ENCODE measurements around the gene SOCS1.
A peak's percentile ranks its signal among the peaks of the same experiment; 100 is the strongest.
"Not testable (repeated sequence)": the region's sequence is repeated elsewhere in the genome, so short reads cannot be mapped to it uniquely, and the experiment has no call there.

The SOCS1 gene

GRCh38 chr16:11292076-11292748, 36.2 kb upstream of the SOCS1 start:
- H3K4me3 Mint-ChIP-seq = no peak overlapping the region
- no peaks in the 10 kb centered on the region for H3K36me3 Mint-ChIP-seq
- DNase-seq (ENCODE audit: low spot score in 2 of 2) = no peak
- peaks cover 3% of the 10 kb centered on the region for H3K27me3 Mint-ChIP-seq
- no peak overlapping the region for H3K27ac Mint-ChIP-seq
- H3K9me3 Mint-ChIP-seq = no peaks in the 10 kb centered on the region
- ATAC-seq (ENCODE audit: low read depth) = no peak
- peaks cover 24% of the 10 kb centered on the region for H3K4me1 Mint-ChIP-seq

GRCh38 chr16:11291091-11291703, 35.2 kb upstream of the SOCS1 start:
- Mint-ChIP-seq H3K9me3 (no peaks in the 10 kb centered on the region), H3K27me3 (peaks cover 3% of the 10 kb centered on the region), H3K27ac (no peak overlapping the region), H3K4me3 (no peak overlapping the region), H3K36me3 (no peaks in the 10 kb centered on the region), H3K4me1 (peaks cover 24% of the 10 kb centered on the region)
- ATAC-seq (ENCODE audit: low read depth) (no peak), DNase-seq (ENCODE audit: low spot score in 2 of 2) (no peak)

- no peaks in the 10 kb centered on the region for H3K36me3 Mint-ChIP-seq
- no peak overlapping the region for H3K27ac Mint-ChIP-seq
- H3K9me3 Mint-ChIP-seq = no peaks in the 10 kb centered on the region
- H3K4me3 Mint-ChIP-seq = no peak overlapping the region
- no peak for DNase-seq (ENCODE audit: low spot score in 2 of 2)
- peaks cover 30% of the 10 kb centered on the region for H3K4me1 Mint-ChIP-seq
- ATAC-seq (ENCODE audit: low read depth) = no peak
- H3K27me3 Mint-ChIP-seq = peaks cover 3% of the 10 kb centered on the region
These were observed 34.3 kb upstream of the SOCS1 start for GRCh38 chr16:11290102-11290893.

- not testable (repeated sequence) for H3K27ac Mint-ChIP-seq; ATAC-seq (ENCODE audit: low read depth); H3K27me3 Mint-ChIP-seq; H3K4me3 Mint-ChIP-seq; H3K36me3 Mint-ChIP-seq; H3K9me3 Mint-ChIP-seq; DNase-seq (ENCODE audit: low spot score in 2 of 2)
- H3K4me1 Mint-ChIP-seq = peaks cover 28% of the 10 kb centered on the region
These were observed 33.7 kb upstream of the SOCS1 start for GRCh38 chr16:11289696-11290095.

- Mint-ChIP-seq H3K4me3 (no peak overlapping the region), H3K9me3 (no peaks in the 10 kb centered on the region), H3K27ac (no peak overlapping the region), H3K27me3 (peaks cover 3% of the 10 kb centered on the region), H3K36me3 (no peaks in the 10 kb centered on the region), H3K4me1 (peaks cover 28% of the 10 kb centered on the region)
- ATAC-seq (ENCODE audit: low read depth) = no peak
- no peak for DNase-seq (ENCODE audit: low spot score in 2 of 2)
These were observed 33.2 kb upstream of the SOCS1 start for GRCh38 chr16:11289202-11289601.

- H3K4me1 Mint-ChIP-seq = peaks cover 21% of the 10 kb centered on the region
- no peaks in the 10 kb centered on the region for H3K9me3 Mint-ChIP-seq
- DNase-seq (ENCODE audit: low spot score in 2 of 2) (no peak), ATAC-seq (ENCODE audit: low read depth) (no peak)
- peaks cover 3% of the 10 kb centered on the region for H3K27me3 Mint-ChIP-seq
- H3K36me3 Mint-ChIP-seq = no peaks in the 10 kb centered on the region
- H3K27ac Mint-ChIP-seq = no peak overlapping the region
- H3K4me3 Mint-ChIP-seq = no peak overlapping the region
These were observed 29.8 kb upstream of the SOCS1 start for GRCh38 chr16:11285842-11286241.

- no peak overlapping the region for H3K27ac Mint-ChIP-seq
- no peaks in the 10 kb centered on the region for H3K27me3 Mint-ChIP-seq
- ATAC-seq (ENCODE audit: low read depth) = no peak
These were observed 27.8 kb upstream of the SOCS1 start for GRCh38 chr16:11283820-11284248.

GRCh38 chr16:11280616-11281522, 24.9 kb upstream of the SOCS1 start, which contains the start of gene PRM1:
Gene PRM1 (minus strand): TSS chr16:11281330. CDS start chr16:11281238, 92 bp downstream.
- H3K27ac Mint-ChIP-seq = no peak within 1 kb of the TSS
- no peaks in the 10 kb centered on the region for H3K27me3 Mint-ChIP-seq

More at GRCh38 chr16:11283820-11284248, 27.8 kb upstream of the SOCS1 start:
- Mint-ChIP-seq H3K9me3 (no peaks in the 10 kb centered on the region), H3K4me3 (no peak overlapping the region), H3K4me1 (peaks cover 22% of the 10 kb centered on the region), H3K36me3 (no peaks in the 10 kb centered on the region)
- no peak for DNase-seq (ENCODE audit: low spot score in 2 of 2)

GRCh38 chr16:11278681-11279628, 23.0 kb upstream of the SOCS1 start:
- H3K4me3 Mint-ChIP-seq = no peak overlapping the region
- no peaks in the 10 kb centered on the region for H3K36me3 Mint-ChIP-seq
- ATAC-seq (ENCODE audit: low read depth) (peak; percentile 80), DNase-seq (ENCODE audit: low spot score in 2 of 2) (no peak)
- H3K27ac Mint-ChIP-seq = peak overlapping the region; percentile 26
- peaks cover 2% of the 10 kb centered on the region for H3K27me3 Mint-ChIP-seq
- H3K4me1 Mint-ChIP-seq = peaks cover 6% of the 10 kb centered on the region
- H3K9me3 Mint-ChIP-seq = no peaks in the 10 kb centered on the region

More at GRCh38 chr16:11280616-11281522, 24.9 kb upstream of the SOCS1 start, which contains the start of gene PRM1:
- Mint-ChIP-seq H3K4me3 (no peak within 1 kb of the TSS), H3K4me1 (peaks cover 12% of the 10 kb centered on the region), H3K36me3 (no peaks in the 10 kb centered on the region), H3K9me3 (no peaks in the 10 kb centered on the region)
- ATAC-seq (ENCODE audit: low read depth) = no peak
- no peak for DNase-seq (ENCODE audit: low spot score in 2 of 2)

GRCh38 chr16:11277607-11278337, 21.8 kb upstream of the SOCS1 start:
- no peaks in the 10 kb centered on the region for H3K36me3 Mint-ChIP-seq
- peaks cover 4% of the 10 kb centered on the region for H3K4me1 Mint-ChIP-seq
- peaks cover 2% of the 10 kb centered on the region for H3K27me3 Mint-ChIP-seq
- H3K4me3 Mint-ChIP-seq = no peak overlapping the region
- H3K9me3 Mint-ChIP-seq = no peaks in the 10 kb centered on the region
- DNase-seq (ENCODE audit: low spot score in 2 of 2) = no peak
- H3K27ac Mint-ChIP-seq = no peak overlapping the region
- no peak for ATAC-seq (ENCODE audit: low read depth)

GRCh38 chr16:11276896-11277593, 21.0 kb upstream of the SOCS1 start:
- ATAC-seq (ENCODE audit: low read depth) (no peak), DNase-seq (ENCODE audit: low spot score in 2 of 2) (no peak)
- peaks cover 2% of the 10 kb centered on the region for H3K27me3 Mint-ChIP-seq
- no peaks in the 10 kb centered on the region for H3K9me3 Mint-ChIP-seq
- H3K4me3 Mint-ChIP-seq = no peak overlapping the region
- no peak overlapping the region for H3K27ac Mint-ChIP-seq
- H3K36me3 Mint-ChIP-seq = no peaks in the 10 kb centered on the region
- peaks cover 4% of the 10 kb centered on the region for H3K4me1 Mint-ChIP-seq

All from memory B cell (primary cell).